ENCODE data around the gene SH3RF1. TPM values are rescaled to one million over a fixed set of nuclear protein-coding genes. Genes with fewer than 3 reads are reported as not detected.

Gene SH3RF1
- total RNA-seq, 4 donors from 2014 or later, result 10.0 to 11.8 (median 10.9) TPM

- peak overlapping the region; percentile 47 to 72 (median 66) for H3K27ac ChIP-seq (replicated peaks in 1 of 4)
- H3K36me3 ChIP-seq, result no peaks in the 10 kb centered on the region
- H3K9me3 ChIP-seq, result no peaks in the 10 kb centered on the region
- peak overlapping the region in 1 of 4 donors; percentile 4 for H3K4me3 ChIP-seq
- TF ChIP-seq EP300 (IDR thresholded peaks at IDR 0.05) (no peak), POLR2A (IDR thresholded peaks at IDR 0.05; ENCODE audit: low read depth) (no peak), POLR2AphosphoS5 (IDR thresholded peaks at IDR 0.05) (no peak)
- TF ChIP-seq, protein P1, sequence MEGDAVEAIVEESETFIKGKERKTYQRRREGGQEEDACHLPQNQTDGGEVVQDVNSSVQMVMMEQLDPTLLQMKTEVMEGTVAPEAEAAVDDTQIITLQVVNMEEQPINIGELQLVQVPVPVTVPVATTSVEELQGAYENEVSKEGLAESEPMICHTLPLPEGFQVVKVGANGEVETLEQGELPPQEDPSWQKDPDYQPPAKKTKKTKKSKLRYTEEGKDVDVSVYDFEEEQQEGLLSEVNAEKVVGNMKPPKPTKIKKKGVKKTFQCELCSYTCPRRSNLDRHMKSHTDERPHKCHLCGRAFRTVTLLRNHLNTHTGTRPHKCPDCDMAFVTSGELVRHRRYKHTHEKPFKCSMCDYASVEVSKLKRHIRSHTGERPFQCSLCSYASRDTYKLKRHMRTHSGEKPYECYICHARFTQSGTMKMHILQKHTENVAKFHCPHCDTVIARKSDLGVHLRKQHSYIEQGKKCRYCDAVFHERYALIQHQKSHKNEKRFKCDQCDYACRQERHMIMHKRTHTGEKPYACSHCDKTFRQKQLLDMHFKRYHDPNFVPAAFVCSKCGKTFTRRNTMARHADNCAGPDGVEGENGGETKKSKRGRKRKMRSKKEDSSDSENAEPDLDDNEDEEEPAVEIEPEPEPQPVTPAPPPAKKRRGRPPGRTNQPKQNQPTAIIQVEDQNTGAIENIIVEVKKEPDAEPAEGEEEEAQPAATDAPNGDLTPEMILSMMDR (IDR thresholded peaks at IDR 0.05), result no peak
- no peaks in the 10 kb centered on the region for H3K27me3 ChIP-seq
- intact Hi-C loops (cut with DNase I), result no loop called here
- DNase-seq (ENCODE audit: extremely low spot score), result no peak
- peaks cover 15 to 29% (median 23%) of the 10 kb centered on the region in 4 donors for H3K4me1 ChIP-seq
- WGBS, result 0% methylated on average over 2 of the region's 2 CpGs
Measured at GRCh38 chr4:169080981-169081380, 189.8 kb downstream of the SH3RF1 start.

DNA sequence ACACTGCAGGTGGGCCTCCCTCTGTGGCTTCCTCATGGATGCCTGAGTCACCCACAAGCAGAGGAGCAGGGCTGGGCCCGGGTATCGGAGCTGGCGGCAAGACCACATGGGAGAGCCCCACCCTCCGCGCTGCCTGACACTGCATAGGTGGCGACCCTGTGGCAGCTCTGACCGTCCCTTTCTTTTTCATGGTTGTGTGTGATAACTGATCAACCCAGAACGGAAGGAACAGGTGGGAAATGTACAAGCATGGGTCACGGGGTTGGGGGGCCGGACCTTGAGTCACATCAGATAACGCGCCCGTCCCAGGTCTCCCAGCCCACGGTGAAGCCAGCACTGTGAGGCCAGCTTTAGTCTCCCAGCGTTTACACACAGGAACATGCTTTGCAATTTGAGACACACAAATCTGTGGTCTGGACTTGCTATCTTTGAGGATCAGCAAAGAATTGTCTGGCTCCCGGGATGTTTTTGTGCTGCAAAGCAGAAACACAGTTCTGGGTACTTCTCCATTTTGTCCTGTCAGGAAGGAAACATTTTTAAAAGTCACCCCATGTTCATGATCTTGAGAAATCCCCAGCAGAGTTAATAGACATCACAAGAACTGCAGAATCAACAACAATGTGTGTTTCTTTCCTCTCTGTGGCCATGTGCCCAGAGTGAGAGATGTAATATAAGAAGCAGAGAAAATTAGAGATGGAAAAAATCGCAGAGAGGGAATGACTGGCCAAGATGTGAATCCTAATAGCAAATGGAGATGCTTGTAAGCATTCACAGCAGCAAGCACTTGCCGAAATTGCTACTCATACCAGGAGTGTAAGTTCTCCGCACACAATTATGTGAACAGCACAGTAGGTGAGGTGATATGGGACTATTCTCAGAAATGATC is 190.6 kb downstream of the SH3RF1 start:
- no peaks in the 10 kb centered on the region for H3K36me3 ChIP-seq
- H3K27me3 ChIP-seq, result no peaks in the 10 kb centered on the region
- 40% methylated on average over 14 of the region's 19 CpGs for WGBS
- H3K4me1 ChIP-seq, result peaks cover 15 to 29% (median 23%) of the 10 kb centered on the region in 4 donors
- peak overlapping the region; percentile 4 to 37 (median 16) for H3K4me3 ChIP-seq
- intact Hi-C loops (cut with DNase I), result no loop called here
- TF ChIP-seq POLR2AphosphoS5 (IDR thresholded peaks at IDR 0.05), result peak in 1 of 2 donors; percentile 29
- TF ChIP-seq, protein P1 (IDR thresholded peaks at IDR 0.05), result no peak
- DNase-seq (ENCODE audit: extremely low spot score), result no peak
- no peaks in the 10 kb centered on the region for H3K9me3 ChIP-seq
- H3K27ac ChIP-seq (replicated peaks in 1 of 4), result peak overlapping the region; percentile 47 to 72 (median 66)

DNA sequence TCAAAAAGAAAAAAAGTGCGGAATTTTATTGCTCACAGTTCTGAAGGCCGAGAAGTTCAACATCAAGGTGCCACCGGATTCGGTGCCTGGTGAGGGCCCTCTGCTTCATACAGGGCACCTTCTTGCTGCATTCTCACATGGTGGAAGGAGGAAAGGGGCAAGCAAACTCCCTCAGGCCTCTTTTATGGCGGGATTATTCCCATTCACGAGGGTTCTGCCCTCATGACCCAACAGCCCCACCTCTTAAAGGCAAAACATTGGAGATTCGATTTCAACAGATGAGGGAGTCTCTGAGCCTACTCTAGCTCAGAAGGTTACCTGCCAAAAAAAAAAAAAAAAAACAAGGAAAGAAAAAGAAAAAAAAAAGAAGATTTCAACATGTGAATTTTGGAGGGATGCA is 196.6 kb downstream of the SH3RF1 start:
- TF ChIP-seq POLR2A (IDR thresholded peaks at IDR 0.05; ENCODE audit: low read depth) (no peak), POLR2AphosphoS5 (IDR thresholded peaks at IDR 0.05) (no peak), EP300 (IDR thresholded peaks at IDR 0.05) (no peak)
- TF ChIP-seq, protein P1 (IDR thresholded peaks at IDR 0.05), result no peak
- H3K4me3 ChIP-seq, result no peak overlapping the region
- WGBS, result 94% methylated on average over 7 of the region's 7 CpGs
- H3K27ac ChIP-seq (replicated peaks in 1 of 4), result no peak overlapping the region
- no peaks in the 10 kb centered on the region for H3K9me3 ChIP-seq
- DNase-seq (ENCODE audit: extremely low spot score), result no peak
- H3K4me1 ChIP-seq, result no peaks in the 10 kb centered on the region
- H3K27me3 ChIP-seq, result no peaks in the 10 kb centered on the region
- intact Hi-C loops (cut with DNase I), result no loop called here
- no peaks in the 10 kb centered on the region for H3K36me3 ChIP-seq

DNA sequence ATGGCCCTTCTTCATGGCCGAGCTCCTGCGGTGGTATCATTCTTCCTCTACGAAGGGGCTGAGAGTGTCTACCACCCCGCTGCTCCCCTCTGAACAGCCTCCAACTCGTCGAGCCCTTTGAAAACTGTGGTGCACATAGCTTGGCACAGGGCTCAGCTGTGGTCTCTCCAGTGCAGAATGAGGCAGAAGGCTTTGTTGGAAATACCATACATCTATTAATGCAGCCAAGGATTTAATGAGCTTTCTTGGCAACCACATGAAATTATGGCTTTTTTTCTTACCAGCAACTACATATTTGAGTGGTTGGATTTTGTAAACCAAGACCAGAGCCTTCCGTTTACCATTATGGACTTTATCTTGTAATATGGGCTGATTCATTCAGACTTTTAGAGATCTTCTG is 199.0 kb downstream of the SH3RF1 start:
- H3K9me3 ChIP-seq, result no peaks in the 10 kb centered on the region

More for the DNA sequence above, 199.0 kb downstream of the SH3RF1 start:
- DNase-seq (ENCODE audit: extremely low spot score), result no peak
- intact Hi-C loops (cut with DNase I), result no loop called here
- Histone ChIP-seq H3K27ac (replicated peaks in 1 of 4) (no peak overlapping the region), H3K36me3 (no peaks in the 10 kb centered on the region), H3K4me1 (no peaks in the 10 kb centered on the region), H3K4me3 (no peak overlapping the region), H3K27me3 (no peaks in the 10 kb centered on the region)
- TF ChIP-seq EP300 (IDR thresholded peaks at IDR 0.05) (no peak), POLR2AphosphoS5 (IDR thresholded peaks at IDR 0.05) (no peak), POLR2A (IDR thresholded peaks at IDR 0.05; ENCODE audit: low read depth) (no peak)
- TF ChIP-seq, protein P1 (IDR thresholded peaks at IDR 0.05), result no peak
- 86% methylated on average over 6 of the region's 7 CpGs for WGBS

Data from esophagus muscularis mucosa (tissue), 4 donors.